Heart left ventricle (tissue), 13 donors: ENCODE data around the gene BBS1.

Experiments
- CTCF ChIP-seq, 12 donors: fragments of 200-600 bp; sonication (generic) in 4 of 12; IDR thresholded peaks; one replicate each; pipeline versions ENCODE4 v1.5.0 to v1.8.0; 2018 to 2022; ENCODE audit warnings: antibody characterized with exemption in 12 of 12, mild to moderate bottlenecking in 5 of 12
- POLR2A ChIP-seq, 2 donors: fragments of 450-650 bp; IDR thresholded peaks; one replicate each; pipeline ENCODE4 v1.6.1; 2017; ENCODE audit warnings: antibody characterized with exemption in 2 of 2, mild to moderate bottlenecking in 2 of 2, moderate library complexity in 2 of 2
- donor health status: ischemic (EF 13 %, LVEDD 7.1; RV severe dilation, severe dysfunction).
- donor health status: DM: no; HTN: yes; CAD: no.
- donor health status: DM: no; HTN: no; CAD: no.
- donor health status: ischemic (EF 25% LVEDD 6.9; RV normal size, moderate dysfunction).
- donor health status: ischemic (EF 25% LVEDD 5.7; RV mildly dilated, moderate dysfunction).
- donor health status: ischemic (EF 35%, LVEDD 5.7; RV mildly dilated, moderate dysfunction).
- donor health status: nonischemic (EF 11% LVEDD 7.7; RV severe dilation, severe dysfunction).
- donor health status: DM: yes; HTN: yes; CAD: no.
- donor health status: PGD.
- donor health status: ischemic (EF 29% LVEDD 5.4; RV normal size, mild dysfunction).
- donor health status: nonischemic (EF 23%, LVEDD 6.1; RV moderate dilation, normal function).

DNA sequence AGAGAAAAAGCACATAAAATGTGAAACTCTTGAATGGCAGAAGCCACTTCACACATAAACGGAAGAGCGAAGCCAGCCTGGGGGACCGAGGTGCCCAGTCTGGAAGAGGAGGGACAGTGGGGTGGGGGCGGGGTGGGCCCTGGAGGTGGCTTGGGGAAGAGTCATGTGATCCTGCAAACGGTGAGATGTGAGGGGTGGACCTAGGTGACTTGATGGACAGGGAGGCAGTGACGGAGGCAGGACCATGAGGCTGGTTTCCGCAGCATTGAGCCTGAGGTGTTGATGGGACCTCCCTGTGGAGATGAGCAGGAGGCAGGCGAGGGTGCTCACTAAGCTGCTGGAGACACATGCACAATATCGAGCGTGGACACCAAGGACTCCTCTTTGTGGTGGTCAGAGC is 18.6 kb downstream of the BBS1 start:
- no peak for TF ChIP-seq POLR2A (IDR thresholded peaks at IDR 0.05)
- no peak for TF ChIP-seq CTCF (IDR thresholded peaks at IDR 0.05)
